Measurements from ENCODE around the gene SLC38A6. TPM values are rescaled to one million over a fixed set of nuclear protein-coding genes. Genes with fewer than 3 reads are reported as not detected.
A peak's percentile ranks its signal among the peaks of the same experiment; 100 is the strongest.
"Not testable (repeated sequence)": the region's sequence is repeated elsewhere in the genome, so short reads cannot be mapped to it uniquely, and the experiment has no call there.

Gene SLC38A6
- total RNA-seq, 2 experiments from 2014 or later = 4.9 to 8.1 TPM

- no peaks in the 10 kb centered on the region for H3K27me3 Mint-ChIP-seq
- no peak overlapping the region for H3K27ac Mint-ChIP-seq
- CTCF ChIA-PET = interaction anchor here (0.7 to 1.2 kb wide), 3 partner anchors 31 to 430 kb away, joined by 3 to 4 read pairs (median 3); no protein-coding TSS in a partner anchor
- ATAC-seq (no peak), DNase-seq (no peak)
- H3K4me3 Mint-ChIP-seq = no peak overlapping the region
- H3K9me3 Mint-ChIP-seq (ENCODE audit: low read depth) = peaks cover 3% of the 10 kb centered on the region
- no peaks in the 10 kb centered on the region for H3K4me1 Mint-ChIP-seq
- peaks cover 6% of the 10 kb centered on the region for H3K36me3 Mint-ChIP-seq
These were observed 97.1 kb downstream of the SLC38A6 start for GRCh38 chr14:61077951-61078720.

- Mint-ChIP-seq H3K27me3 (no peaks in the 10 kb centered on the region), H3K27ac (no peak overlapping the region), H3K4me1 (no peaks in the 10 kb centered on the region), H3K9me3 (ENCODE audit: low read depth) (peaks cover 2% of the 10 kb centered on the region), H3K4me3 (no peak overlapping the region), H3K36me3 (peaks cover 10% of the 10 kb centered on the region)
- CTCF ChIA-PET = no interaction called here
- no peak for ATAC-seq
- no peak for DNase-seq
These were observed 99.6 kb downstream of the SLC38A6 start for GRCh38 chr14:61080591-61081010.

GRCh38 chr14:61088081-61088480 is 107.0 kb downstream of the SLC38A6 start:
- Mint-ChIP-seq H3K4me1 (peaks cover 5% of the 10 kb centered on the region), H3K9me3 (ENCODE audit: low read depth) (peaks cover 6% of the 10 kb centered on the region), H3K27ac (no peak overlapping the region), H3K36me3 (peaks cover 7% of the 10 kb centered on the region), H3K4me3 (no peak overlapping the region), H3K27me3 (no peaks in the 10 kb centered on the region)
- CTCF ChIA-PET = no interaction called here
- ATAC-seq = no peak
- no peak for DNase-seq

GRCh38 chr14:61089126-61089750 is 108.2 kb downstream of the SLC38A6 start:
- CTCF ChIA-PET = no interaction called here
- Mint-ChIP-seq H3K36me3 (peaks cover 3% of the 10 kb centered on the region), H3K4me3 (no peak overlapping the region), H3K9me3 (ENCODE audit: low read depth) (peaks cover 6% of the 10 kb centered on the region), H3K4me1 (peaks cover 5% of the 10 kb centered on the region), H3K27ac (no peak overlapping the region), H3K27me3 (no peaks in the 10 kb centered on the region)
- DNase-seq (no peak), ATAC-seq (no peak)

GRCh38 chr14:61090432-61091216 is 109.6 kb downstream of the SLC38A6 start:
- CTCF ChIA-PET = no interaction called here

GRCh38 chr14:61091657-61092273 is 110.7 kb downstream of the SLC38A6 start:
- Mint-ChIP-seq H3K27me3 (no peaks in the 10 kb centered on the region), H3K4me3 (no peak overlapping the region), H3K9me3 (ENCODE audit: low read depth) (no peaks in the 10 kb centered on the region), H3K27ac (no peak overlapping the region), H3K36me3 (peaks cover 1% of the 10 kb centered on the region), H3K4me1 (peaks cover 5% of the 10 kb centered on the region)
- ATAC-seq (no peak), DNase-seq (no peak)
- CTCF ChIA-PET = no interaction called here

More at GRCh38 chr14:61090432-61091216, 109.6 kb downstream of the SLC38A6 start:
- no peak overlapping the region for H3K27ac Mint-ChIP-seq
- no peaks in the 10 kb centered on the region for H3K36me3 Mint-ChIP-seq
- H3K4me1 Mint-ChIP-seq = peaks cover 5% of the 10 kb centered on the region
- no peak overlapping the region for H3K4me3 Mint-ChIP-seq
- no peaks in the 10 kb centered on the region for H3K27me3 Mint-ChIP-seq
- DNase-seq (no peak), ATAC-seq (no peak)
- peaks cover 3% of the 10 kb centered on the region for H3K9me3 Mint-ChIP-seq (ENCODE audit: low read depth)

GRCh38 chr14:61098096-61098495 is 117.1 kb downstream of the SLC38A6 start:
- Mint-ChIP-seq H3K4me1 (peaks cover 20% of the 10 kb centered on the region), H3K36me3 (peaks cover 16% of the 10 kb centered on the region)
- H3K27me3 Mint-ChIP-seq; H3K9me3 Mint-ChIP-seq (ENCODE audit: low read depth); ATAC-seq; H3K4me3 Mint-ChIP-seq; H3K27ac Mint-ChIP-seq; DNase-seq: not testable (repeated sequence)
- CTCF ChIA-PET = interaction anchor here (0.7 kb wide), 1 partner anchor 11 kb away, joined by 3 read pairs; no protein-coding TSS in a partner anchor

- H3K27me3 Mint-ChIP-seq = no peaks in the 10 kb centered on the region
- CTCF ChIA-PET = interaction anchor here (0.7 kb wide), 1 partner anchor 10 kb away, joined by 3 read pairs; no protein-coding TSS in a partner anchor
- no peak overlapping the region for H3K27ac Mint-ChIP-seq
- no peak for ATAC-seq
- H3K9me3 Mint-ChIP-seq (ENCODE audit: low read depth) = no peaks in the 10 kb centered on the region
- DNase-seq = no peak
- H3K4me1 Mint-ChIP-seq = peaks cover 26% of the 10 kb centered on the region
- peaks cover 16% of the 10 kb centered on the region for H3K36me3 Mint-ChIP-seq
- H3K4me3 Mint-ChIP-seq = no peak overlapping the region
These were observed 117.7 kb downstream of the SLC38A6 start for GRCh38 chr14:61098721-61099120.

- H3K27ac Mint-ChIP-seq = no peak overlapping the region
- CTCF ChIA-PET = no interaction called here
- no peak overlapping the region for H3K4me3 Mint-ChIP-seq
- ATAC-seq (no peak), DNase-seq (no peak)
- peaks cover 32% of the 10 kb centered on the region for H3K4me1 Mint-ChIP-seq
- H3K27me3 Mint-ChIP-seq = no peaks in the 10 kb centered on the region
- H3K9me3 Mint-ChIP-seq (ENCODE audit: low read depth) = no peaks in the 10 kb centered on the region
- peaks cover 16% of the 10 kb centered on the region for H3K36me3 Mint-ChIP-seq
These were observed 118.3 kb downstream of the SLC38A6 start for GRCh38 chr14:61099216-61099835.

GRCh38 chr14:61101803-61102548 is 120.9 kb downstream of the SLC38A6 start:
- Mint-ChIP-seq H3K4me1 (peaks cover 35% of the 10 kb centered on the region), H3K4me3 (no peak overlapping the region), H3K36me3 (peaks cover 18% of the 10 kb centered on the region), H3K27me3 (no peaks in the 10 kb centered on the region), H3K27ac (peak overlapping the region; percentile 85), H3K9me3 (ENCODE audit: low read depth) (peaks cover 2% of the 10 kb centered on the region)
- peak; percentile 14 for ATAC-seq
- peak; percentile 45 for DNase-seq
- CTCF ChIA-PET = no interaction called here
